ENCODE data around the gene CRTAC1. TPM values are rescaled to one million over a fixed set of nuclear protein-coding genes. Genes with fewer than 3 reads are reported as not detected.
A peak's percentile ranks its signal among the peaks of the same experiment; 100 is the strongest.

The CRTAC1 gene
- polyA plus RNA-seq, 3 donors = not detected

DNA sequence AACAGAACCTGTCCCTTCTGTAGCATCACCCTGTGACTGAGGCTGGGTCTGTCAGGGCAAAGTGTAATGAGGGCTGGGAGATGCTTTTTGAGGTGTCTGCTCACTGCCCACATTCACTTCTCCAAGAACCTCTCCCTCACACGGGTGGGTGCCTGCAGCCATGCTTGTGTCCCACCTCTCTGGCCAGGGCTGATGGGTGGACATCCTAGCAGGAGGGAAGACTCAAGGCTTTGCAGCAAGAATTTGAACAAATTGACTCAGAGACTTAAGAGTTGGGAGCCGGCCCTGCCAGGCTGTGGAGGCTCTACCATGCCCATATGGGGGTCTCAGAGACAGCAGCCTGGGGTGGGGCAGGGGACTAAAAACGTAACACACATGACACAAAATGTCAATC lies 147.3 kb downstream of the CRTAC1 start:
- Histone ChIP-seq H3K4me1 (ENCODE audit: control insufficient read depth in 1 of 2, insufficient read depth in 2 of 2, low read length in 2 of 2) (no peaks in the 10 kb centered on the region), H4K20me1 (ENCODE audit: insufficient read depth, low read length) (no peaks in the 10 kb centered on the region), H3K4me3 (replicated peaks in 1 of 3; ENCODE audit: low read depth in 2 of 3, low read length in 3 of 3) (no peak overlapping the region), H2AFZ (ENCODE audit: insufficient read depth, low read depth, low read length, poor library complexity, severe bottlenecking) (no peak overlapping the region), H3K27me3 (ENCODE audit: control insufficient read depth in 2 of 2, insufficient read depth in 2 of 2, low read length in 2 of 2) (no peaks in the 10 kb centered on the region), H3K9ac (ENCODE audit: insufficient read depth, low read length, poor library complexity, severe bottlenecking) (no peak overlapping the region), H3K4me2 (replicated peaks; ENCODE audit: extremely low read depth, low read length, poor library complexity, severe bottlenecking) (no peak overlapping the region), H3K36me3 (replicated peaks in 1 of 2; ENCODE audit: control insufficient read depth in 1 of 2, insufficient read depth in 2 of 2, low read length in 2 of 2) (no peaks in the 10 kb centered on the region), H3K27ac (ENCODE audit: low read depth in 1 of 2, low read length in 2 of 2) (no peak overlapping the region), H3K79me2 (ENCODE audit: insufficient read depth, low read length) (no peaks in the 10 kb centered on the region), H3K9me3 (replicated peaks in 1 of 2; ENCODE audit: control insufficient read depth in 1 of 2, insufficient read depth in 1 of 2, low read length in 2 of 2) (no peaks in the 10 kb centered on the region)
- peaks cover 0 to 4% (median 0%) of the 10 kb centered on the region in 7 donors for H3K9me3 Mint-ChIP-seq
- no peaks in the 10 kb centered on the region for H3K4me1 Mint-ChIP-seq
- WGBS (ENCODE audit: insufficient coverage) = 90% methylated on average over 1 of the region's 3 CpGs
- H3K4me3 Mint-ChIP-seq = no peak overlapping the region
- intact Hi-C loops (cut with micrococcal nuclease) = no loop called here
- no peaks in the 10 kb centered on the region for H3K36me3 Mint-ChIP-seq
- TF ChIP-seq, protein P1, sequence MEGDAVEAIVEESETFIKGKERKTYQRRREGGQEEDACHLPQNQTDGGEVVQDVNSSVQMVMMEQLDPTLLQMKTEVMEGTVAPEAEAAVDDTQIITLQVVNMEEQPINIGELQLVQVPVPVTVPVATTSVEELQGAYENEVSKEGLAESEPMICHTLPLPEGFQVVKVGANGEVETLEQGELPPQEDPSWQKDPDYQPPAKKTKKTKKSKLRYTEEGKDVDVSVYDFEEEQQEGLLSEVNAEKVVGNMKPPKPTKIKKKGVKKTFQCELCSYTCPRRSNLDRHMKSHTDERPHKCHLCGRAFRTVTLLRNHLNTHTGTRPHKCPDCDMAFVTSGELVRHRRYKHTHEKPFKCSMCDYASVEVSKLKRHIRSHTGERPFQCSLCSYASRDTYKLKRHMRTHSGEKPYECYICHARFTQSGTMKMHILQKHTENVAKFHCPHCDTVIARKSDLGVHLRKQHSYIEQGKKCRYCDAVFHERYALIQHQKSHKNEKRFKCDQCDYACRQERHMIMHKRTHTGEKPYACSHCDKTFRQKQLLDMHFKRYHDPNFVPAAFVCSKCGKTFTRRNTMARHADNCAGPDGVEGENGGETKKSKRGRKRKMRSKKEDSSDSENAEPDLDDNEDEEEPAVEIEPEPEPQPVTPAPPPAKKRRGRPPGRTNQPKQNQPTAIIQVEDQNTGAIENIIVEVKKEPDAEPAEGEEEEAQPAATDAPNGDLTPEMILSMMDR (IDR thresholded peaks at IDR 0.05) = no peak
- H3K27me3 Mint-ChIP-seq (ENCODE audit: low read depth in 3 of 3) = peaks cover 3 to 20% (median 5%) of the 10 kb centered on the region in 3 donors
- no peak overlapping the region for H3K27ac Mint-ChIP-seq
- DNase-seq = no peak

DNA sequence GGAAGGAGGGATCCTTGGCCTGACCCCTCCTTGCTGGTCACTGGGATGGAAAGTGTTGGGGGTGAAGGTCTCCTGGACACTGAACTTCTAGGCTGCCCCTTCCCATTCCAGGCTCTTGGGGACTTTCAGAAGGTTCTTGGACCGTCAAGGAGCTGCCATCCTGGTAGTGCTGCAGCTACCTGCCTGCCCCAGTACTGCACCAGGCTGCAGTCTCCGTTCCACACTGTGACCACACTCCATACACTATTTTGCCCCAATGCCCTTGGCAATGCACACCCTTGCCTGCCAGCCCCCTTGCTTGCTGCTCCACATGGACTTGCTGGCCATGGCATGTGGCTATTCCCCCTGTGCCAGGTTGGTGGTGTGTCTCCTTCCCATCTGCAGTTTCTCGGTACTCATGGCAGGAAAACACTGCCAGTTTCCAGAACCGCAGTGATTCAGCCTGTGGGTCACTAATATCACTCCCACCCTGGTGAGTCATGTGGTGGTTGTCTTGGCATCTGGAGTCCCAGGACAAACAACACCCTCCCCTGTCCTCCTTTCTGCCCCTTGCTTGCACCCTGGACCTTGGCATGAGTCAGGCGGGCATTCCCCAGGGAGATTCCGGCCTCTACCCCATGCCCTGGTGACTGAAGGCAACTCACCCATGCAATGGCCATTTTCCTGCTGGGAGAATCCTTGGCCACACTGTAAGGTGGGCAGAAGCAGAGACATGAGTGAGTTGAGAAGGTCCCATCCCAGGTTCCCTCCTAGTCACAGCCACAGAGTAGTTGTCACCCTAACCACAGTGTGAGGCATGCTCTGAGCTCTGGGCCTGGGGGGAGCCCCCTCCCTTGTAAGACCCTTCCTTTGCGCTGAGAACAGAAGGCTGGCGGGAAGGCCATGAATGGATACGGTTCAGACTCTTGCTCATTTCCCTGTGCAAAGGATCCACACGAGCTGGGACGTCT lies 148.0 kb downstream of the CRTAC1 start:
- Mint-ChIP-seq H3K4me1 (no peaks in the 10 kb centered on the region), H3K27ac (no peak overlapping the region), H3K4me3 (peak overlapping the region in 1 of 2 donors; percentile 4), H3K9me3 (peaks cover 0 to 4% (median 0%) of the 10 kb centered on the region in 7 donors), H3K27me3 (ENCODE audit: low read depth in 3 of 3) (peaks cover 3 to 20% (median 5%) of the 10 kb centered on the region in 3 donors), H3K36me3 (no peaks in the 10 kb centered on the region)
- Histone ChIP-seq H3K4me3 (replicated peaks in 1 of 3; ENCODE audit: low read depth in 2 of 3, low read length in 3 of 3) (no peak overlapping the region), H3K27ac (ENCODE audit: low read depth in 1 of 2, low read length in 2 of 2) (no peak overlapping the region), H2AFZ (ENCODE audit: insufficient read depth, low read depth, low read length, poor library complexity, severe bottlenecking) (no peak overlapping the region), H3K4me2 (replicated peaks; ENCODE audit: extremely low read depth, low read length, poor library complexity, severe bottlenecking) (no peak overlapping the region), H3K4me1 (ENCODE audit: control insufficient read depth in 1 of 2, insufficient read depth in 2 of 2, low read length in 2 of 2) (no peaks in the 10 kb centered on the region), H3K36me3 (replicated peaks in 1 of 2; ENCODE audit: control insufficient read depth in 1 of 2, insufficient read depth in 2 of 2, low read length in 2 of 2) (no peaks in the 10 kb centered on the region), H3K27me3 (ENCODE audit: control insufficient read depth in 2 of 2, insufficient read depth in 2 of 2, low read length in 2 of 2) (no peaks in the 10 kb centered on the region), H3K9me3 (replicated peaks in 1 of 2; ENCODE audit: control insufficient read depth in 1 of 2, insufficient read depth in 1 of 2, low read length in 2 of 2) (no peaks in the 10 kb centered on the region), H4K20me1 (ENCODE audit: insufficient read depth, low read length) (no peaks in the 10 kb centered on the region), H3K9ac (ENCODE audit: insufficient read depth, low read length, poor library complexity, severe bottlenecking) (no peak overlapping the region), H3K79me2 (ENCODE audit: insufficient read depth, low read length) (no peaks in the 10 kb centered on the region)
- intact Hi-C loops (cut with micrococcal nuclease) = no loop called here
- peak in 1 of 3 donors; percentile 45 for DNase-seq
- TF ChIP-seq, protein P1 (IDR thresholded peaks at IDR 0.05) = no peak
- WGBS (ENCODE audit: insufficient coverage) = 96% methylated on average over 9 of the region's 11 CpGs
